Retinal pigment epithelial cell (primary cell): ENCODE measurements around the gene SLC2A13.
"Not testable (repeated sequence)": the region's sequence is repeated elsewhere in the genome, so short reads cannot be mapped to it uniquely, and the experiment has no call there.

Experiments
- DNase-seq: peaks from one replicate; pipeline ENCODE4 v3.0.0-alpha.2; 2010; ENCODE audit warnings: low read depth
- H3K4me3 ChIP-seq: 2 replicates; pipeline ENCODE4 v1.5.1; 2011; ENCODE audit warnings: mild to moderate bottlenecking, low read length, control low read depth, moderate library complexity
- TF ChIP-seq, protein P1 (sequence below): conservative IDR thresholded peaks from 2 replicates; pipeline ENCODE4 v1.5.1; 2011; ENCODE audit warnings: low read depth, low read length, control low read depth, inconsistent platforms

SLC2A13 gene

DNA sequence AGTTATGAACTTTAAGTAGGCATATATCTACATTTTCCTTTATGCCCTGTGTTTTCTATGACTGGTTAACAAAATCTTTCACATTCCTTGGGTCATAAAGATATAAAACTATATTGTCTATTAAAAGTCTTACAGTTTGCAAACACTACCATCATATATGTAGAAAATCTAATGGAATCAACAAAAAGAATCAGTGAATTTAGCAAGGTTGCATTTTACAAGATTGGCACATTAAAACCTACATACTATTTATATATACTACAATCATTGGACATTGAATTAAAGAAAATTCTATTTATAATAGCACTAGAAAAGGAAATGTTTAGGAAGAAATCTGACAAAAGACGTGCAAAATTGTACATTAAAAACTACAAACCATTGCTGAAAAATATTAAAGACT is 312.9 kb downstream of the SLC2A13 start:
- TF ChIP-seq, protein P1, sequence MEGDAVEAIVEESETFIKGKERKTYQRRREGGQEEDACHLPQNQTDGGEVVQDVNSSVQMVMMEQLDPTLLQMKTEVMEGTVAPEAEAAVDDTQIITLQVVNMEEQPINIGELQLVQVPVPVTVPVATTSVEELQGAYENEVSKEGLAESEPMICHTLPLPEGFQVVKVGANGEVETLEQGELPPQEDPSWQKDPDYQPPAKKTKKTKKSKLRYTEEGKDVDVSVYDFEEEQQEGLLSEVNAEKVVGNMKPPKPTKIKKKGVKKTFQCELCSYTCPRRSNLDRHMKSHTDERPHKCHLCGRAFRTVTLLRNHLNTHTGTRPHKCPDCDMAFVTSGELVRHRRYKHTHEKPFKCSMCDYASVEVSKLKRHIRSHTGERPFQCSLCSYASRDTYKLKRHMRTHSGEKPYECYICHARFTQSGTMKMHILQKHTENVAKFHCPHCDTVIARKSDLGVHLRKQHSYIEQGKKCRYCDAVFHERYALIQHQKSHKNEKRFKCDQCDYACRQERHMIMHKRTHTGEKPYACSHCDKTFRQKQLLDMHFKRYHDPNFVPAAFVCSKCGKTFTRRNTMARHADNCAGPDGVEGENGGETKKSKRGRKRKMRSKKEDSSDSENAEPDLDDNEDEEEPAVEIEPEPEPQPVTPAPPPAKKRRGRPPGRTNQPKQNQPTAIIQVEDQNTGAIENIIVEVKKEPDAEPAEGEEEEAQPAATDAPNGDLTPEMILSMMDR, result no peak
- DNase-seq, result no peak
- no peak overlapping the region for H3K4me3 ChIP-seq

DNA sequence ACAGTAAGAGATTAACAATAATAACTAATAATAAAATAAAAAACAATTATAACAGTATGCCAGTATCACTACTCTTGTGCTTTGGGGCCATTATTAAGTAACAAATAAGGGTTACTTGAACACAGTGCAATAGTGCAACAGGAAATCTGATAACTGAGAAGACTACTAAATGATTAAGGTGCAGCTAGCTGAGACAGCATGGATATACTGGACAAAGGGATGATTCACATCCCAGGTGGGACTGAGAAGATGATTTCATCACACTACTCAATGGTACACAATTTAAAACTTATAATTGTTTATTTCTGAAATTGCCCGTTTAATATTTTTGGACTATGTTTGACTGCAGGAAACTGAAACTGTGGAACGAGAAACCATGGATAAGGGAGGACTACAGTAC is 317.6 kb downstream of the SLC2A13 start:
- no peak overlapping the region for H3K4me3 ChIP-seq
- TF ChIP-seq, protein P1, result no peak

DNA sequence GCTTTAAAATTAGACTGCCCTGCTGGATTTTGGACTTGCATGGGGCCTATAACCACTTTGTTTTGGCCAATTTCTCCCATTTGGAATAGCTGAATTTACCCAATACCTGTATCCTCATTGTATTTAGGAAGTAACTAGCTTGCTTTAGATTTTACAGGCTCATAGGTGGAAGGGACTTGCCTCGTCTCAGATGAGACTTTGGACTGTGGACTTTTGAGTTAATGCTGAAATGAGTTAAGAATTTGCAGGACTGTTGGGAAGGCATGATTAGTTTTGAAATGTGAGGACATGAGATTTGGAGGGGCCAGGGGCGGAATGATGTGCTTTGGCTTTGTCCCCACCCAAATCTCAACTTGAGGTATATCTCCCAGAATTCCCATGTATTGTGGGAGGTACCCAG is 320.1 kb downstream of the SLC2A13 start:
- H3K4me3 ChIP-seq, DNase-seq: not testable (repeated sequence)

More for the DNA sequence above, 317.6 kb downstream of the SLC2A13 start:
- no peak for DNase-seq

DNA sequence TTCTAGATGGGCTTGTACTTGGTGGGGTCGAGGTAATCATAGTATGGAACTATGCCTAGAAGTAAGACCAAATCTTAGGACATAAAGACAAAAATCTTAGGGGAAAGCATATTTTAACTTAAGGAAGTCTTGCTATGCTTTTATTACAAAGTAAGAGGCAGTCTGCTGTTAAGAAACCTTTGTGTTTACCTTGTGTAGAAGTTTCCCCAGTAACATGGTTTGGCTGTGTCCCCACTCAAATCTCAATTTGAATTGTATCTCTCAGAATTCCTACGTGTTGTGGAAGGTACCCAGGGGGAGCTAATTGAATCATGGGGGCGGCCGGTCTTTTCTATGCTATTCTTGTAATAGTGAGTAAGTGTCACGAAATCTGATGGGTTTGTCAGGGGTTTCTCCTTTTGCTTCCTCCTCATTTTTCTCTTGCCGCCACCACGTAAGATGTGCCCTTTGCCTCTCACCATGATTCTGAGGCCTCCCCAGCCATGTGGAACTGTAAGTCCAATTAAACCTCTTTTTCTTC is 323.8 kb downstream of the SLC2A13 start:
- no peak for DNase-seq
- no peak overlapping the region for H3K4me3 ChIP-seq
- TF ChIP-seq, protein P1, result no peak

DNA sequence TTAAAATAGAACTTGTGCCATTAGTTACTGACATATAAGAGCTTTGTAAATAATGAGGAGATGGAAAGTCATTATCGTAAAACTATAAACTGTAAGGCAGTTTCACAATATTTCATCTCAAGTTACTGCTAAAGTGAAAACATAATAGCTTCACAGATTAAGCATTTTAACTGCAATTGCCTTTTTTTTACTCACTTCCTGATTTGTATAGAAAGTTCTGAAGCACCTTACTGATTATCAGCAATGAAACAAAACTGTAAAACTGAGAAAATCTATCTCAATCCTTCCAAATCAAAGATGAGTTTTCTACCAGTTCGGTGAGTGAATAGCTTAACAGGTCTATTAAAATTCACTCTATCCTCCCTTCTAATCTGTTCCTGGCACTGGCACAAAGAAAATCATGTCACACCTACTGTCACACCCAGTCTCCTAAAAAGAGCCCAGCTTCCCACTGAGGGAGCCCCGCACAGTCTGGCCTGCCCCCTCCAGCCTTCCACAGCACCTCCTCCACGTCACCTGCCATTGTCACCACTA is 324.9 kb downstream of the SLC2A13 start:
- TF ChIP-seq, protein P1, result no peak
- H3K4me3 ChIP-seq, result no peak overlapping the region
- DNase-seq, result no peak

DNA sequence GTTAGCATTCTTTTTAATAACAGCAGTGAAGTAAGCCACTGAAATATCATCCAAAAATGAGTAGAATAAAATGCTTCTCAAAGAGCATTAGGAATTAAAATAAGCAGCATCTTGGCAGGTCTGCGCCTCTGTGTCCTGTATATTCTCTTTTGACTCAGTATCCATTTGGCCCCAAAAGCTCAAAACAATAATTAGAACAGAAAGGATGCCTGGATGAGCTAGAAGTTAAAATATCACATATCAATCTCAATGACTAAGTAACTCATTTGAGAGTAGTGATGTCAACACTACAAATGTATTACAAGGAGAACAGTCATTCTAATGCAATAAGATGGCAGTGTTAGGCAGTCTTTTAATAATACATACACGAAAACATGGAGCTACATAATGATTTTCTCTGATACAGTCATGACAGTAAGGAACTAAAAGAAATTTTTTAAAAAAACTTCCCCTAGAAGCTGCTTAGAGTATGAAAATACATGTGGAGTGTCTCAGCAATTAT is 325.4 kb downstream of the SLC2A13 start:
- no peak overlapping the region for H3K4me3 ChIP-seq
- TF ChIP-seq, protein P1, result no peak
- no peak for DNase-seq

DNA sequence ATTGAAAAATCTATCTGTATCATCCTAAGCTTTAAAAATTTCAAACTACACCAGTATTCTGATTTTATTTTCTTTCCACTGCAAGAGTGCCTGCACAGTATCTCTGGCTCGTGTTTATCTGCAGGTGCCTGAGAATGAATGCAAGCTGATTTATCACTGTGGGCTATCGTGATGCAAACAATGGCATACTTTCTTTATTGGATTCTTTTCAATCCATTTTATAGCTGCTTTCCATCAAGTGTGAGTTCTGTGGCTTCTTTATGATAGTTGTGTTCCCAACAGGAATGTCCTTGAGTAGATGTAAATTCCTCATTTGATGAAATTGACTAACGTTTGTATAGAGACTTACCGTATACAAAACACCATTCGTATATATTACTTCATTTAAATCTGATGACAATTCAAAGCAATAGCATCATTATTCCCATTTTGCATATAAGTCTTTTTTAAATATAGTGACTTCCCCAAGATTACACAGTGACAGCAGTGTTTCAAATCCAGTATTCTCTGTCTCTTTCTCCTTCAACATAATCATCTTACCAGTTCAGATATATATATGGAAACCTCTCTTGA is 326.0 kb downstream of the SLC2A13 start:
- TF ChIP-seq, protein P1, result no peak
- H3K4me3 ChIP-seq, result no peak overlapping the region
- no peak for DNase-seq
